OCI-LY7 (cell line): Measurements from ENCODE around the gene PAX2. TPM values are rescaled to one million over a fixed set of nuclear protein-coding genes. Genes with fewer than 3 reads are reported as not detected.

ENCODE experiments used
- BruUV-seq: library from RNA; stranded (reverse); fragments of 400-500 nt; replicated peaks from 2 replicates; lab custom pipeline; 2021; lab: Mats Ljungman, UMichigan
- CTCF ChIA-PET: fragments of 300-600 bp; sonication (Branson Sonifier 250); formaldehyde crosslinking; loops from one replicate; lab custom pipeline; 2022; ENCODE audit warnings: antibody characterized with exemption; ENCODE audit not compliant: unreplicated experiment; lab: Charles Lee
- POLR2A ChIA-PET: fragments of 300-600 bp; sonication (Branson Sonifier 250); formaldehyde crosslinking; loops from one replicate; lab custom pipeline; 2022; ENCODE audit warnings: antibody characterized with exemption; lab: Charles Lee
- DNase-seq: peaks from one replicate; pipeline ENCODE4 v3.0.0-alpha.2; 2015; ENCODE audit warnings: low spot score
- H2AFZ ChIP-seq: fragments of 200-600 bp; sonication (generic), shearing (Covaris generic); 2 replicates; pipeline ENCODE4 v1.6.1; 2014; ENCODE audit warnings: mild to moderate bottlenecking, antibody characterized with exemption, low read length, moderate library complexity
- H3K27ac ChIP-seq: fragments of 200-600 bp; sonication (generic); 2 replicates; pipeline ENCODE4 v1.5.1; 2014; ENCODE audit warnings: mixed run types, low read depth, mild to moderate bottlenecking, moderate library complexity, low read length, inconsistent platforms; ENCODE audit not compliant: poor library complexity, severe bottlenecking
- H3K36me3 ChIP-seq: fragments of 200-600 bp; sonication (generic); 2 replicates; pipeline ENCODE4 v1.6.1; 2014; ENCODE audit warnings: mild to moderate bottlenecking, antibody characterized with exemption, low read length, moderate library complexity, mixed read lengths; ENCODE audit not compliant: insufficient read depth
- H3K4me1 ChIP-seq: fragments of 200-600 bp; sonication (generic); 2 replicates; pipeline ENCODE4 v1.5.1; 2014; ENCODE audit warnings: mild to moderate bottlenecking, low read length; ENCODE audit not compliant: insufficient read depth, poor library complexity, severe bottlenecking
- H3K4me2 ChIP-seq: fragments of 200-600 bp; sonication (generic); 2 replicates; pipeline ENCODE4 v1.6.1; 2014; ENCODE audit warnings: mild to moderate bottlenecking, low read length
- H3K4me3 ChIP-seq: fragments of 200-600 bp; sonication (generic); 2 replicates; pipeline ENCODE4 v1.5.1; 2014; ENCODE audit warnings: mild to moderate bottlenecking, low read depth, low read length; ENCODE audit not compliant: poor library complexity, severe bottlenecking
- H3K79me2 ChIP-seq: fragments of 200-600 bp; sonication (generic); 2 replicates; pipeline ENCODE4 v1.6.1; 2016; ENCODE audit warnings: low read depth, mild to moderate bottlenecking, low read length, moderate library complexity, mixed read lengths; ENCODE audit not compliant: insufficient read depth
- H3K9me2 ChIP-seq: fragments of 200-600 bp; sonication (generic); 2 replicates; pipeline ENCODE4 v1.6.1; 2016; ENCODE audit warnings: mild to moderate bottlenecking, low read length, mixed read lengths; ENCODE audit not compliant: insufficient read depth
- H3K9me3 ChIP-seq: fragments of 200-600 bp; sonication (generic); 2 replicates; pipeline ENCODE4 v1.6.1; 2014; ENCODE audit warnings: mild to moderate bottlenecking, mixed run types, low read length, mixed read lengths
- H4K20me1 ChIP-seq: fragments of 200-600 bp; sonication (generic); 2 replicates; pipeline ENCODE4 v1.6.1; 2014; ENCODE audit warnings: mild to moderate bottlenecking, antibody characterized with exemption, low read length, moderate library complexity, mixed read lengths; ENCODE audit not compliant: insufficient read depth
- CTCF ChIP-seq: fragments of 200-600 bp; sonication (generic); conservative IDR thresholded peaks from 2 replicates; pipeline ENCODE4 v1.5.1; 2014; ENCODE audit warnings: mild to moderate bottlenecking, antibody characterized with exemption, low read length, moderate library complexity, mixed read lengths
- EZH2phosphoT487 ChIP-seq: fragments of 200-600 bp; sonication (generic); IDR thresholded peaks from 2 replicates; pipeline ENCODE4 v1.6.1; 2018; ENCODE audit warnings: low read depth, borderline replicate concordance, mild to moderate bottlenecking, mixed run types, antibody characterized with exemption, low read length, moderate library complexity, mixed read lengths
- intact Hi-C: fragments of 100-400 bp; cut with micrococcal nuclease; formaldehyde crosslinking; loops from one replicate; pipeline ENCODE4 v1.10.0; 2022; ENCODE audit not compliant: unreplicated experiment
- total RNA-seq, 2 experiments: library from RNA; depleted of rRNA in 1 of 2; stranded (reverse); fragments of >200 nt in 1 of 2; shearing (Covaris generic) in 1 of 2; gene quantifications; 2 replicates each; pipeline ENCODE4 v1.2.3, GENCODE V29; 2014 to 2022

PAX2 gene
- total RNA-seq, 2 experiments from 2014 or later = not detected

- no TSS peak for BruUV-seq
- peak; percentile 70 for DNase-seq
Measured at GRCh38 chr10:100872034-100872791, 126.8 kb downstream of the PAX2 start.

GRCh38 chr10:100873146-100873826, 127.9 kb downstream of the PAX2 start:
- Histone ChIP-seq H3K27ac (no peak overlapping the region), H3K4me1 (peaks cover 29% of the 10 kb centered on the region), H3K9me2 (no peaks in the 10 kb centered on the region), H3K4me3 (no peak overlapping the region), H3K9me3 (no peaks in the 10 kb centered on the region), H3K36me3 (no peaks in the 10 kb centered on the region), H3K79me2 (no peaks in the 10 kb centered on the region), H2AFZ (no peak overlapping the region), H4K20me1 (no peaks in the 10 kb centered on the region), H3K4me2 (no peak overlapping the region)
- intact Hi-C loops = loop anchor here (10.0 kb wide), 3 partner anchors 308 to 568 kb away; partner anchors contain the start of gene PKD2L1
- CTCF ChIA-PET = no interaction called here
- TF ChIP-seq CTCF (no peak), EZH2phosphoT487 (no peak)
- no peak for DNase-seq
- BruUV-seq = no TSS peak
- POLR2A ChIA-PET = no interaction called here

More at GRCh38 chr10:100872034-100872791, 126.8 kb downstream of the PAX2 start:
- no peak overlapping the region for H3K4me3 ChIP-seq
- no peaks in the 10 kb centered on the region for H3K9me2 ChIP-seq
- no peaks in the 10 kb centered on the region for H3K9me3 ChIP-seq
- no peaks in the 10 kb centered on the region for H4K20me1 ChIP-seq
- ChIA-PET POLR2A (no interaction called here), CTCF (no interaction called here)
- H3K4me2 ChIP-seq = no peak overlapping the region
- H3K27ac ChIP-seq = no peak overlapping the region
- TF ChIP-seq EZH2phosphoT487 (no peak), CTCF (peak; percentile 89)
- peaks cover 18% of the 10 kb centered on the region for H3K4me1 ChIP-seq
- no peaks in the 10 kb centered on the region for H3K79me2 ChIP-seq
- no peak overlapping the region for H2AFZ ChIP-seq
- H3K36me3 ChIP-seq = no peaks in the 10 kb centered on the region
- intact Hi-C loops = loop anchor here (10.0 kb wide), 3 partner anchors 307 to 567 kb away; partner anchors contain the start of gene PKD2L1
